Vagina (tissue), 2 donors: ENCODE data around the gene RBM20. TPM values are rescaled to one million over a fixed set of nuclear protein-coding genes. Genes with fewer than 3 reads are reported as not detected.

ENCODE experiments used
- DNase-seq, 2 donors: peaks; one replicate each; pipeline ENCODE4 v3.0.0-alpha.2; 2017; ENCODE audit errors: extremely low spot score in 2 of 2
- H3K27ac ChIP-seq: fragments of 200-600 bp; sonication (generic); one replicate; pipeline ENCODE4 v1.5.1; 2019
- H3K27me3 ChIP-seq: fragments of 200-600 bp; sonication (generic); one replicate; pipeline ENCODE4 v1.5.1; 2019
- H3K36me3 ChIP-seq, 2 donors: fragments of 200-600 bp; sonication (generic); one replicate each; pipeline ENCODE4 v1.5.1; 2017 to 2019
- H3K4me1 ChIP-seq: fragments of 200-600 bp; sonication (generic); one replicate; pipeline ENCODE4 v1.5.1; 2019
- H3K4me3 ChIP-seq, 2 donors: fragments of 200-600 bp; sonication (generic); 1 replicate in 1 of 2; 2 replicates in 1 of 2; pipeline ENCODE4 v1.5.1; 2016 to 2019
- H3K9me3 ChIP-seq: fragments of 200-600 bp; sonication (generic); one replicate; pipeline ENCODE4 v1.5.1; 2019
- CTCF ChIP-seq, 3 experiments: fragments of 450-650 bp in 2 of 3; fragments of 200-600 bp in 1 of 3; sonication (generic) in 1 of 3; IDR thresholded peaks; one replicate each; pipeline ENCODE4 v1.5.1; 2017 to 2019; ENCODE audit warnings: antibody characterized with exemption in 3 of 3, mild to moderate bottlenecking in 2 of 3, moderate library complexity in 2 of 3
- POLR2A ChIP-seq, 2 donors: fragments of 450-650 bp; IDR thresholded peaks; one replicate each; pipeline ENCODE4 v1.6.1; 2017; ENCODE audit warnings: antibody characterized with exemption in 2 of 2, mild to moderate bottlenecking in 2 of 2, moderate library complexity in 2 of 2
- POLR2AphosphoS5 ChIP-seq, 2 donors: sonication (generic); formaldehyde crosslinking; IDR thresholded peaks; one replicate each; pipeline ENCODE4 v1.9.0; 2017; ENCODE audit warnings: antibody characterized with exemption in 2 of 2, mild to moderate bottlenecking in 2 of 2, low read depth in 1 of 2; ENCODE audit not compliant: insufficient read depth in 1 of 2
- intact Hi-C: fragments of 100-400 bp; cut with DNase I; formaldehyde crosslinking; loops from one replicate; pipeline ENCODE4 v1.15.1; 2023
- total RNA-seq: library from RNA; depleted of rRNA; stranded (reverse); fragments of >200 nt; gene quantifications from one replicate; pipeline ENCODE4 v1.2.3, GENCODE V29; 2016

The RBM20 gene
- total RNA-seq, 1 donor from 2014 or later, result 5.2 TPM

- Histone ChIP-seq H3K9me3 (no peaks in the 10 kb centered on the region), H3K36me3 (no peaks in the 10 kb centered on the region), H3K27ac (no peak overlapping the region), H3K4me1 (peaks cover 4% of the 10 kb centered on the region), H3K27me3 (no peaks in the 10 kb centered on the region), H3K4me3 (no peak overlapping the region)
- intact Hi-C loops, result no loop called here
- TF ChIP-seq POLR2A (IDR thresholded peaks at IDR 0.05), result no peak
- no peak for TF ChIP-seq POLR2AphosphoS5 (IDR thresholded peaks at IDR 0.05; ENCODE audit: insufficient read depth in 1 of 2, low read depth in 1 of 2)
- TF ChIP-seq CTCF (IDR thresholded peaks at IDR 0.05), result no peak
- no peak for DNase-seq
These were observed 11.4 kb upstream of the RBM20 start for GRCh38 chr10:110632591-110633215.

GRCh38 chr10:110634527-110635209, 9.5 kb upstream of the RBM20 start:
- H3K4me1 ChIP-seq, result peaks cover under 1% of the 10 kb centered on the region
- no peak for DNase-seq
- H3K27ac ChIP-seq, result no peak overlapping the region
- intact Hi-C loops, result no loop called here
- no peaks in the 10 kb centered on the region for H3K36me3 ChIP-seq
- no peaks in the 10 kb centered on the region for H3K27me3 ChIP-seq
- no peaks in the 10 kb centered on the region for H3K9me3 ChIP-seq
- no peak overlapping the region for H3K4me3 ChIP-seq
- TF ChIP-seq POLR2A (IDR thresholded peaks at IDR 0.05) (no peak), CTCF (IDR thresholded peaks at IDR 0.05) (no peak), POLR2AphosphoS5 (IDR thresholded peaks at IDR 0.05; ENCODE audit: insufficient read depth in 1 of 2, low read depth in 1 of 2) (no peak)

- intact Hi-C loops, result no loop called here
- no peaks in the 10 kb centered on the region for H3K27me3 ChIP-seq
- H3K4me1 ChIP-seq, result no peaks in the 10 kb centered on the region
- no peaks in the 10 kb centered on the region for H3K36me3 ChIP-seq
- no peak overlapping the region for H3K27ac ChIP-seq
- H3K9me3 ChIP-seq, result no peaks in the 10 kb centered on the region
- H3K4me3 ChIP-seq, result no peak overlapping the region
- TF ChIP-seq POLR2A (IDR thresholded peaks at IDR 0.05) (no peak), CTCF (IDR thresholded peaks at IDR 0.05) (no peak), POLR2AphosphoS5 (IDR thresholded peaks at IDR 0.05; ENCODE audit: insufficient read depth in 1 of 2, low read depth in 1 of 2) (no peak)
- no peak for DNase-seq
These were observed 7.6 kb upstream of the RBM20 start for GRCh38 chr10:110636572-110636931.

GRCh38 chr10:110636932-110637557, 7.1 kb upstream of the RBM20 start:
- DNase-seq, result no peak
- no peak for TF ChIP-seq CTCF (IDR thresholded peaks at IDR 0.05)
- TF ChIP-seq POLR2A (IDR thresholded peaks at IDR 0.05), result no peak
- TF ChIP-seq POLR2AphosphoS5 (IDR thresholded peaks at IDR 0.05; ENCODE audit: insufficient read depth in 1 of 2, low read depth in 1 of 2), result no peak
- Histone ChIP-seq H3K4me1 (no peaks in the 10 kb centered on the region), H3K36me3 (no peaks in the 10 kb centered on the region), H3K27me3 (no peaks in the 10 kb centered on the region), H3K9me3 (no peaks in the 10 kb centered on the region), H3K27ac (no peak overlapping the region), H3K4me3 (no peak overlapping the region)
- intact Hi-C loops, result no loop called here

GRCh38 chr10:110637558-110638053, 6.5 kb upstream of the RBM20 start:
- intact Hi-C loops, result no loop called here
- TF ChIP-seq POLR2A (IDR thresholded peaks at IDR 0.05) (no peak), POLR2AphosphoS5 (IDR thresholded peaks at IDR 0.05; ENCODE audit: insufficient read depth in 1 of 2, low read depth in 1 of 2) (no peak)
- no peak for DNase-seq
- Histone ChIP-seq H3K36me3 (no peaks in the 10 kb centered on the region), H3K27me3 (no peaks in the 10 kb centered on the region), H3K27ac (no peak overlapping the region), H3K4me3 (no peak overlapping the region), H3K4me1 (no peaks in the 10 kb centered on the region), H3K9me3 (no peaks in the 10 kb centered on the region)
